IMR-90 (cell line): ENCODE measurements around the gene NPR2. TPM values are rescaled to one million over a fixed set of nuclear protein-coding genes. Genes with fewer than 3 reads are reported as not detected.

ENCODE experiments used
- ATAC-seq: fragments of 200-7000 bp; cut with Tn5 transposase; 2 replicates; pipeline ENCODE4 v1.9.1; 2020; ENCODE audit warnings: low read depth, mild to moderate bottlenecking, moderate library complexity
- BruUV-seq: library from RNA; stranded (reverse); fragments of 400-500 nt; replicated peaks from 2 replicates; lab custom pipeline; 2021; lab: Mats Ljungman, UMichigan
- CTCF ChIA-PET: fragments of 300-600 bp; formaldehyde crosslinking; extraction: SDS; loops from one replicate; lab custom pipeline; 2021; ENCODE audit warnings: antibody characterized with exemption; lab: Yijun Ruan, JAX
- POLR2A ChIA-PET: fragments of 300-600 bp; sonication (Branson Sonifier 250); formaldehyde crosslinking; loops from one replicate; lab custom pipeline; 2022; ENCODE audit warnings: antibody characterized with exemption; ENCODE audit not compliant: unreplicated experiment; lab: Charles Lee
- DNase-seq: peaks from one replicate; pipeline ENCODE4 v3.0.0; 2013
- H2AFZ ChIP-seq: replicated peaks from 2 replicates; pipeline ENCODE3; 2013; ENCODE audit warnings: low read length, mild to moderate bottlenecking; ENCODE audit not compliant: poor library complexity
- H2AK5ac ChIP-seq: 2 replicates; pipeline ENCODE4 v1.6.1; 2013; ENCODE audit warnings: low read depth, low read length, inconsistent platforms
- H2AK9ac ChIP-seq: replicated peaks from 2 replicates; pipeline ENCODE3; 2013; ENCODE audit warnings: mild to moderate bottlenecking, low read depth, low read length, moderate library complexity; ENCODE audit not compliant: poor library complexity
- H2BK120ac ChIP-seq: 2 replicates; pipeline ENCODE4 v1.6.1; 2013; ENCODE audit warnings: low read depth, low read length, inconsistent platforms
- H2BK15ac ChIP-seq: 3 replicates; pipeline ENCODE4 v1.6.1; 2013; ENCODE audit warnings: low read depth, low read length, inconsistent platforms
- H2BK20ac ChIP-seq: 2 replicates; pipeline ENCODE4 v1.6.1; 2013; ENCODE audit warnings: low read depth, mild to moderate bottlenecking, inconsistent platforms, low read length, moderate library complexity
- H2BK5ac ChIP-seq: 2 replicates; pipeline ENCODE4 v1.6.1; 2013; ENCODE audit warnings: mild to moderate bottlenecking, low read depth, low read length, inconsistent platforms; ENCODE audit not compliant: poor library complexity, severe bottlenecking
- H3K14ac ChIP-seq: replicated peaks from 2 replicates; pipeline ENCODE4 v1.6.1; 2013; ENCODE audit warnings: low read depth, low read length, inconsistent platforms
- H3K18ac ChIP-seq: 2 replicates; pipeline ENCODE4 v1.6.1; 2013; ENCODE audit warnings: low read depth, low read length, control low read depth
- H3K23ac ChIP-seq: 2 replicates; pipeline ENCODE4 v1.6.1; 2013; ENCODE audit warnings: low read depth, low read length, inconsistent platforms
- H3K27ac ChIP-seq: 2 replicates; pipeline ENCODE4 v1.5.1; 2013; ENCODE audit warnings: mild to moderate bottlenecking, control low read depth, low read length; ENCODE audit not compliant: insufficient read depth
- H3K27me3 ChIP-seq: 2 replicates; pipeline ENCODE4 v1.6.1; 2013; ENCODE audit warnings: low read length; ENCODE audit not compliant: control insufficient read depth, insufficient read depth
- H3K36me3 ChIP-seq: 2 replicates; pipeline ENCODE4 v1.6.1; 2013; ENCODE audit warnings: low read length, mixed read lengths; ENCODE audit not compliant: control insufficient read depth, insufficient read depth
- H3K4ac ChIP-seq: 2 replicates; pipeline ENCODE4 v1.6.1; 2013; ENCODE audit warnings: low read depth, low read length, inconsistent platforms
- H3K4me1 ChIP-seq: 2 replicates; pipeline ENCODE4 v1.6.1; 2013; ENCODE audit warnings: low read length, mixed read lengths; ENCODE audit not compliant: control insufficient read depth, insufficient read depth
- H3K4me2 ChIP-seq: 2 replicates; pipeline ENCODE4 v1.6.1; 2013; ENCODE audit warnings: low read depth, mild to moderate bottlenecking, control low read depth, low read length, moderate library complexity
- H3K4me3 ChIP-seq: 2 replicates; pipeline ENCODE4 v1.5.1; 2013; ENCODE audit warnings: low read depth, mild to moderate bottlenecking, control low read depth, low read length, moderate library complexity; ENCODE audit not compliant: insufficient read depth
- H3K56ac ChIP-seq: 2 replicates; pipeline ENCODE4 v1.6.1; 2013; ENCODE audit warnings: low read length, inconsistent platforms; ENCODE audit not compliant: insufficient read depth; ENCODE audit errors: extremely low read depth
- H3K79me1 ChIP-seq, 2 experiments: 2 replicates each; pipeline ENCODE4 v1.6.1; 2013; ENCODE audit warnings: low read length in 2 of 2, inconsistent platforms in 1 of 2, low read depth in 1 of 2
- H3K9ac ChIP-seq: 2 replicates; pipeline ENCODE4 v1.6.1; 2013; ENCODE audit warnings: low read depth, low read length, control low read depth
- H3K9me1 ChIP-seq: 2 replicates; pipeline ENCODE4 v1.6.1; 2013; ENCODE audit warnings: low read length, inconsistent platforms; ENCODE audit not compliant: insufficient read depth
- H3K9me3 ChIP-seq: 2 replicates; pipeline ENCODE4 v1.6.1; 2013; ENCODE audit warnings: low read length; ENCODE audit not compliant: control insufficient read depth, insufficient read depth
- H4K20me1 ChIP-seq: 2 replicates; pipeline ENCODE4 v1.6.1; 2013; ENCODE audit warnings: low read length, inconsistent platforms; ENCODE audit not compliant: insufficient read depth
- H4K5ac ChIP-seq: 2 replicates; pipeline ENCODE4 v1.6.1; 2013; ENCODE audit warnings: mild to moderate bottlenecking, low read depth, low read length, control low read depth
- H4K8ac ChIP-seq, 2 experiments: 2 replicates each; pipeline ENCODE4 v1.6.1; 2013; ENCODE audit warnings: low read depth in 2 of 2, low read length in 2 of 2, control low read depth in 1 of 2, inconsistent platforms in 1 of 2
- H4K91ac ChIP-seq: 2 replicates; pipeline ENCODE4 v1.6.1; 2013; ENCODE audit warnings: low read depth, low read length, inconsistent platforms; ENCODE audit not compliant: insufficient read depth
- CHD1 ChIP-seq: IDR thresholded peaks from 2 replicates; pipeline ENCODE4 v1.6.1; 2012; ENCODE audit warnings: low read depth, low read length, improper control_type of control experiment
- FOS ChIP-seq: fragments of 150-350 bp; IDR thresholded peaks from 2 replicates; pipeline ENCODE4 v1.6.1; 2016; ENCODE audit warnings: low read depth, low read length
- RCOR1 ChIP-seq: IDR thresholded peaks from 2 replicates; pipeline ENCODE4 v1.6.1; 2012; ENCODE audit warnings: mild to moderate bottlenecking, low read length, improper control_type of control experiment; ENCODE audit not compliant: insufficient replicate concordance
- WGBS, 2 experiments: methylation state at CpG; one replicate each; pipeline versions ENCODE4 v1.1.5 to v1.1.7; 2013; ENCODE audit warnings: missing lambda C conversion rate in 2 of 2; ENCODE audit not compliant: insufficient read length in 1 of 2; ENCODE audit errors: extremely low coverage in 2 of 2; 5-methylcytosine and 5-hydroxymethylcytosine counted together
- dilution Hi-C: fragments of 300-500 bp; cut with HindIII; formaldehyde crosslinking; loops from one replicate; pipeline ENCODE4 v1.14.3; 2018; ENCODE audit warnings: low sequenced_read_pairs; ENCODE audit not compliant: unreplicated experiment
- in situ Hi-C: fragments of 300-500 bp; cut with MboI; formaldehyde crosslinking; loops from 3 replicates; pipeline ENCODE4 v1.14.3; 2019; ENCODE audit warnings: low sequenced_read_pairs, inconsistent platforms, mixed read lengths
- intact Hi-C: fragments of 100-400 bp; cut with micrococcal nuclease; formaldehyde crosslinking; loops from 2 replicates; pipeline ENCODE4 v1.10.0; 2022
- polyA plus RNA-seq, 3 experiments: library from polyadenylated mRNA; depleted of rRNA; stranded (reverse); fragments of >200 nt; gene quantifications; 2 replicates each; pipeline ENCODE4 v1.2.3, GENCODE V29; 2012; ENCODE audit warnings: low replicate concordance in 1 of 3
- total RNA-seq: library from RNA; depleted of rRNA; stranded (reverse); fragments of >200 nt; gene quantifications from 2 replicates; pipeline ENCODE4 v1.2.3, GENCODE V29; 2012

NPR2 gene
- total and polyA plus RNA-seq, 2 of the 4 experiments (the other 2 are of a cell fraction), result 5.2 to 35.7 TPM

DNA sequence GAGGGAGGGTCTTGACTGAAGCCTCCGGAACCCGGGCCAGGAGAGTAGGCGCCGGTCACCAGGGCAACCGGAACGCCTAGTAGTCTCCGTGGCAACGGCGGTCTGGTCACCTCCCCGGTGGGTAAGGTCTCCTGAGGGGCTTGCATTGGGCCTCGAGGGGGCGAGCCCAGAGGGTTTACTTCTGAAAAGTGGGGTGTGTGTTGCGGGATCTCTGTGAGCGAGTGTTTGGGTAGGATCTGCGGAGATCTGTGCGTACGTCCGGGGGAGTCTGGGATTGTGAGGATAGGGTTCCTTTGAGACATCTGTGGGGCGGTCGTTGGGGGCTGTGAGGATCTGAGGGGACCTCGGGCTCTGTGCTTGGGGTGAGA lies 37.3 kb downstream of the NPR2 start, which contains the start of gene FAM221B:
TSS of gene FAM221B (minus strand) at position 17 of the 368 bp plus-strand sequence. CDS start 2,571 bp downstream, outside the sequence.
- in situ Hi-C loops, result no loop called here

More for the DNA sequence above, 37.3 kb downstream of the NPR2 start, which contains the start of gene FAM221B:
- Histone ChIP-seq H3K9me3 (no peaks in the 10 kb centered on the region), H3K4ac (peak within 1 kb of the TSS; percentile 84), H3K18ac (peak within 1 kb of the TSS; percentile 79), H3K27ac (peak within 1 kb of the TSS; percentile 85), H3K4me2 (peak within 1 kb of the TSS; percentile 100), H3K56ac (peak within 1 kb of the TSS; percentile 56), H3K27me3 (no peaks in the 10 kb centered on the region), H3K23ac (peak within 1 kb of the TSS; percentile 91), H3K36me3 (no peaks in the 10 kb centered on the region), H3K9me1 (peaks cover 17% of the 10 kb centered on the region), H2BK15ac (peak within 1 kb of the TSS; percentile 97; the same call in 2 of the 3 replicates), H2AK9ac (peak within 1 kb of the TSS; percentile 63), H2AFZ (peak within 1 kb of the TSS; percentile 99), H2AK5ac (peak within 1 kb of the TSS; percentile 71), H3K4me1 (peaks cover 8% of the 10 kb centered on the region), H4K5ac (peak within 1 kb of the TSS; percentile 99), H4K8ac (peak within 1 kb of the TSS; percentile 93 to 97), H4K91ac (peak within 1 kb of the TSS; percentile 77), H2BK20ac (0 out of 2 replicates have a peak within 1 kb of the TSS, but pooled peaks have one; percentile 16), H3K14ac (peak within 1 kb of the TSS; percentile 92), H3K4me3 (peak within 1 kb of the TSS; percentile 91), H3K79me1 (peaks cover 2 to 18% of the 10 kb centered on the region in 2 experiments; a peak in 3 of 4 replicates), H2BK120ac (peak within 1 kb of the TSS; percentile 38), H2BK5ac (peak within 1 kb of the TSS; percentile 73), H4K20me1 (no peaks in the 10 kb centered on the region), H3K9ac (peak within 1 kb of the TSS; percentile 97)
- DNase-seq (no peak), ATAC-seq (no peak)
- TF ChIP-seq CHD1 (no peak), FOS (no peak), RCOR1 (no peak)
- intact Hi-C loops, result loop anchor here (2.0 to 10.0 kb wide), 2 partner anchors 16 to 196 kb away; no protein-coding TSS in a partner anchor
- no TSS peak for BruUV-seq
- ChIA-PET POLR2A (interaction anchor here (0.6 kb wide), 1 partner anchor 1681 kb away, joined by 25 read pairs; no protein-coding TSS in a partner anchor), CTCF (interaction anchor here (1.0 kb wide), 2 partner anchors 54 to 83 kb away, joined by 3 read pairs; no protein-coding TSS in a partner anchor)
- WGBS, 2 experiments, result 0% methylated on average over 5 of the region's 21 CpGs; no CpG with 5 or more reads in 1 of the 2 experiments
- dilution Hi-C loops, result no loop called here
